ENCODE measurements around the gene ZFHX2.

GRCh38 chr14:23571701-23572523 lies 20.3 kb upstream of the ZFHX2 start:
- TF ChIP-seq CTCF (IDR thresholded peaks at IDR 0.05; ENCODE audit: low read depth, low read length) (no peak), EZH2phosphoT487 (IDR thresholded peaks at IDR 0.05; ENCODE audit: low read depth) (no peak)
